B cell (primary cell): Measurements from ENCODE around the gene NUP62. TPM values are rescaled to one million over a fixed set of nuclear protein-coding genes. Genes with fewer than 3 reads are reported as not detected.

Experiments used
- ATAC-seq: fragments of 200-7000 bp; cut with Tn5 transposase; one replicate; pipeline ENCODE4 v1.10.0; 2021; ENCODE audit warnings: low read depth, mild to moderate bottlenecking, moderate number of reproducible peaks, moderate library complexity
- CTCF ChIA-PET: fragments of 350-600 bp; sonication (Branson Sonifier 250); formaldehyde crosslinking; loops from one replicate; lab custom pipeline; 2021; ENCODE audit warnings: antibody characterized with exemption, inconsistent platforms; lab: Charles Lee
- POLR2A ChIA-PET: fragments of 350-600 bp; sonication (Branson Sonifier 250); formaldehyde crosslinking; loops from one replicate; lab custom pipeline; 2021; ENCODE audit warnings: antibody characterized with exemption; lab: Charles Lee
- DNase-seq: peaks from one replicate; pipeline ENCODE4 v3.0.0; 2013
- H2AFZ ChIP-seq: 2 replicates; pipeline ENCODE4 v1.6.1; 2012; ENCODE audit warnings: mild to moderate bottlenecking, low read depth, low read length; ENCODE audit not compliant: insufficient read depth, poor library complexity, severe bottlenecking
- H3K27ac ChIP-seq, 2 donors: 1 replicate in 1 of 2; 2 replicates in 1 of 2; pipeline ENCODE4 v1.5.1; 2012 to 2013; ENCODE audit warnings: low read length in 2 of 2, mild to moderate bottlenecking in 2 of 2, moderate library complexity in 1 of 2
- H3K27me3 ChIP-seq, 4 experiments: fragments of 200-600 bp in 1 of 4; sonication (generic) in 1 of 4; replicated peaks in 1 of 4; 1 replicate in 2 of 4; 2 replicates in 2 of 4; pipeline versions ENCODE4 v1.6.1 to v1.7.0; 2013 to 2016; ENCODE audit warnings: low read length in 3 of 4, mild to moderate bottlenecking in 2 of 4, mixed read lengths in 1 of 4, moderate library complexity in 1 of 4; ENCODE audit not compliant: insufficient read depth in 4 of 4, control insufficient read depth in 3 of 4; ENCODE audit errors: control extremely low read depth in 1 of 4
- H3K36me3 ChIP-seq, 2 experiments: replicated peaks in 1 of 2; 1 replicate in 1 of 2; 2 replicates in 1 of 2; pipeline versions ENCODE4 v1.6.1 to v1.7.1; 2013; ENCODE audit warnings: low read length in 1 of 2; ENCODE audit not compliant: insufficient read depth in 2 of 2, control insufficient read depth in 1 of 2; ENCODE audit errors: control extremely low read depth in 1 of 2, extremely low read depth in 1 of 2
- H3K4me1 ChIP-seq, 2 donors: fragments of 200-600 bp in 1 of 2; sonication (generic) in 1 of 2; 1 replicate in 1 of 2; 2 replicates in 1 of 2; pipeline versions ENCODE4 v1.5.1 to v1.6.1; 2013 to 2017; ENCODE audit warnings: low read length in 2 of 2; ENCODE audit not compliant: control insufficient read depth in 2 of 2, insufficient read depth in 2 of 2
- H3K4me2 ChIP-seq: replicated peaks from 2 replicates; pipeline ENCODE3; 2012; ENCODE audit warnings: mild to moderate bottlenecking, low read depth, low read length; ENCODE audit not compliant: poor library complexity, severe bottlenecking
- H3K4me3 ChIP-seq, 5 experiments: fragments of 200-600 bp in 1 of 5; sonication (generic) in 1 of 5; 1 replicate in 3 of 5; 2 replicates in 2 of 5; pipeline versions ENCODE4 v1.5.1 to v1.7.0; 2011 to 2016; ENCODE audit warnings: low read length in 4 of 5, mild to moderate bottlenecking in 4 of 5, low read depth in 2 of 5, control low read depth in 1 of 5, moderate library complexity in 1 of 5; ENCODE audit not compliant: insufficient read depth in 1 of 5; ENCODE audit errors: control extremely low read depth in 1 of 5, extremely low read depth in 1 of 5
- H3K79me2 ChIP-seq: fragments of 200-600 bp; sonication (generic); one replicate; pipeline ENCODE4 v1.6.0; 2016; ENCODE audit warnings: low read length; ENCODE audit not compliant: control insufficient read depth, insufficient read depth
- H3K9ac ChIP-seq: fragments of 200-600 bp; sonication (generic); 2 replicates; pipeline ENCODE4 v1.6.1; 2017; ENCODE audit warnings: mild to moderate bottlenecking, low read length, moderate library complexity
- H3K9me3 ChIP-seq, 3 donors: one replicate each; pipeline versions ENCODE4 v1.6.1 to v1.7.1; 2013; ENCODE audit warnings: low read length in 2 of 3; ENCODE audit not compliant: control insufficient read depth in 2 of 3, insufficient read depth in 1 of 3; ENCODE audit errors: control extremely low read depth in 1 of 3
- H4K20me1 ChIP-seq: 2 replicates; pipeline ENCODE4 v1.6.0; 2012; ENCODE audit warnings: mild to moderate bottlenecking, low read length; ENCODE audit not compliant: insufficient read depth, control insufficient read depth, poor library complexity, severe bottlenecking
- H3K27ac Mint-ChIP-seq: one replicate; pipeline ENCODE4 v1.8.0; 2021; ENCODE audit warnings: mixed read lengths
- H3K27me3 Mint-ChIP-seq: one replicate; pipeline ENCODE4 v1.8.0; 2021; ENCODE audit warnings: mixed read lengths
- H3K4me1 Mint-ChIP-seq: one replicate; pipeline ENCODE4 v1.8.0; 2021; ENCODE audit warnings: mixed read lengths
- H3K4me3 Mint-ChIP-seq: one replicate; pipeline ENCODE4 v1.8.0; 2021; ENCODE audit warnings: mixed read lengths
- H3K9me3 Mint-ChIP-seq: one replicate; pipeline ENCODE4 v1.8.0; 2022; ENCODE audit warnings: mixed read lengths; ENCODE audit not compliant: insufficient read depth
- CTCF ChIP-seq: fragments of 200-600 bp; IDR thresholded peaks from one replicate; pipeline ENCODE4 v1.8.0; 2022; ENCODE audit warnings: antibody characterized with exemption, mild to moderate bottlenecking
- EZH2 ChIP-seq: IDR thresholded peaks from 2 replicates; pipeline ENCODE4 v1.6.1; 2012; ENCODE audit warnings: borderline replicate concordance, low read depth, mild to moderate bottlenecking, moderate library complexity, low read length; ENCODE audit not compliant: insufficient read depth, poor library complexity, severe bottlenecking
- WGBS: methylation state at CpG from one replicate; pipeline ENCODE4 v1.1.5; 2013; ENCODE audit warnings: missing lambda C conversion rate; ENCODE audit not compliant: insufficient coverage; 5-methylcytosine and 5-hydroxymethylcytosine counted together
- intact Hi-C: fragments of 100-400 bp; cut with micrococcal nuclease; formaldehyde crosslinking; loops from one replicate; pipeline ENCODE4 v1.10.0; 2022
- polyA plus RNA-seq: library from polyadenylated mRNA; depleted of rRNA; stranded (reverse); fragments of >200 nt; gene quantifications from 2 replicates; pipeline ENCODE4 v1.2.3, GENCODE V29; 2012
- total RNA-seq, 2 donors: library from RNA; stranded (reverse); fragments of 120-200 nt in 1 of 2; gene quantifications; 1 replicate in 1 of 2; 2 replicates in 1 of 2; pipeline versions ENCODE4 v1.2.3 to v1.2.4, GENCODE V29; 2013 to 2022

The NUP62 gene
- total and polyA plus RNA-seq, 2 donors (not counting 1 experiment from before 2014, with no cell fraction given): 25.2 to 75.7 TPM

GRCh38 chr19:49895566-49896297 lies 33.6 kb downstream of the NUP62 start:
- H3K27me3 Mint-ChIP-seq: no peaks in the 10 kb centered on the region
- H3K27ac Mint-ChIP-seq: peak overlapping the region; percentile 77
- ATAC-seq: no peak
- WGBS: 75% methylated on average over 13 of the region's 17 CpGs
- Histone ChIP-seq H3K4me3 (no peak overlapping the region), H3K4me2 (peak overlapping the region; percentile 94), H3K9ac (no peak overlapping the region), H3K36me3 (no peaks in the 10 kb centered on the region), H2AFZ (no peak overlapping the region), H4K20me1 (no peaks in the 10 kb centered on the region), H3K79me2 (peaks cover 4% of the 10 kb centered on the region), H3K27ac (no peak overlapping the region), H3K4me1 (peaks cover 30 to 42% of the 10 kb centered on the region in 2 donors), H3K9me3 (no peaks in the 10 kb centered on the region), H3K27me3 (no peaks in the 10 kb centered on the region)
- H3K4me3 Mint-ChIP-seq: peak overlapping the region; percentile 89
- intact Hi-C loops: loop anchor here (2.0 kb wide), 1 partner anchor 15 kb away; no protein-coding TSS in a partner anchor
- TF ChIP-seq EZH2: no peak
- TF ChIP-seq CTCF: no peak
- H3K9me3 Mint-ChIP-seq: no peaks in the 10 kb centered on the region
- ChIA-PET POLR2A (interaction anchor here (1.4 to 3.0 kb wide), 3 partner anchors 16 to 33 kb away, joined by 4 to 20 read pairs (median 10); partner anchors contain the start of genes AKT1S1, ATF5, NUP62 and TBC1D17), CTCF (interaction anchor here (1.1 to 3.6 kb wide), 4 partner anchors 16 to 32 kb away, joined by 3 to 17 read pairs (median 10); no protein-coding TSS in a partner anchor)
- DNase-seq: no peak
- peaks cover 47% of the 10 kb centered on the region for H3K4me1 Mint-ChIP-seq
